Measurements from ENCODE around the gene CLMN.

Gene CLMN

GRCh38 chr14:95345032-95345431 is 25.3 kb upstream of the CLMN start:
- Histone ChIP-seq H3K4me3 (no peak overlapping the region), H3K27ac (no peak overlapping the region)

GRCh38 chr14:95344536-95344935 is 24.8 kb upstream of the CLMN start:
- Histone ChIP-seq H3K27ac (no peak overlapping the region), H3K4me3 (no peak overlapping the region)

- Histone ChIP-seq H3K4me3 (no peak overlapping the region), H3K27ac (no peak overlapping the region)
Observed at GRCh38 chr14:95341564-95341963, 21.9 kb upstream of the CLMN start.

GRCh38 chr14:95341115-95341514 is 21.4 kb upstream of the CLMN start:
- H3K4me3 ChIP-seq, result no peak overlapping the region
- no peak overlapping the region for H3K27ac ChIP-seq

GRCh38 chr14:95340201-95340697 is 20.5 kb upstream of the CLMN start:
- no peak overlapping the region for H3K4me3 ChIP-seq
- no peak overlapping the region for H3K27ac ChIP-seq

- no peak overlapping the region for H3K4me3 ChIP-seq
- no peak overlapping the region for H3K27ac ChIP-seq
Observed at GRCh38 chr14:95339301-95339865, 19.7 kb upstream of the CLMN start.

GRCh38 chr14:95338436-95338835 is 18.7 kb upstream of the CLMN start:
- H3K4me3 ChIP-seq, result no peak overlapping the region
- no peak overlapping the region for H3K27ac ChIP-seq

- Histone ChIP-seq H3K27ac (no peak overlapping the region), H3K4me3 (no peak overlapping the region)
Observed at GRCh38 chr14:95337041-95337595, 17.4 kb upstream of the CLMN start.

- H3K27ac ChIP-seq, result no peak overlapping the region
- no peak overlapping the region for H3K4me3 ChIP-seq
Observed at GRCh38 chr14:95336192-95336760, 16.6 kb upstream of the CLMN start.

GRCh38 chr14:95335071-95335470 is 15.4 kb upstream of the CLMN start:
- H3K27ac ChIP-seq, result no peak overlapping the region
- no peak overlapping the region for H3K4me3 ChIP-seq

- Histone ChIP-seq H3K27ac (no peak overlapping the region), H3K4me3 (no peak overlapping the region)
Observed at GRCh38 chr14:95334044-95334443, 14.3 kb upstream of the CLMN start.

GRCh38 chr14:95332641-95333040 is 12.9 kb upstream of the CLMN start:
- no peak overlapping the region for H3K27ac ChIP-seq
- no peak overlapping the region for H3K4me3 ChIP-seq

- H3K27ac ChIP-seq, result no peak overlapping the region
- H3K4me3 ChIP-seq, result no peak overlapping the region
Observed at GRCh38 chr14:95331708-95332408, 12.2 kb upstream of the CLMN start.

- no peak overlapping the region for H3K27ac ChIP-seq
- no peak overlapping the region for H3K4me3 ChIP-seq
Observed at GRCh38 chr14:95330591-95331370, 11.1 kb upstream of the CLMN start.

- no peak overlapping the region for H3K4me3 ChIP-seq
- no peak overlapping the region for H3K27ac ChIP-seq
Observed at GRCh38 chr14:95329941-95330340, 10.2 kb upstream of the CLMN start.

GRCh38 chr14:95328729-95329503 is 9.2 kb upstream of the CLMN start:
- H3K27ac ChIP-seq, result no peak overlapping the region
- no peak overlapping the region for H3K4me3 ChIP-seq

GRCh38 chr14:95327558-95328374 is 8.1 kb upstream of the CLMN start:
- Histone ChIP-seq H3K27ac (no peak overlapping the region), H3K4me3 (no peak overlapping the region)

GRCh38 chr14:95326987-95327386 is 7.3 kb upstream of the CLMN start:
- no peak overlapping the region for H3K27ac ChIP-seq
- H3K4me3 ChIP-seq, result no peak overlapping the region

GRCh38 chr14:95323917-95324316 is 4.2 kb upstream of the CLMN start:
- Histone ChIP-seq H3K4me3 (no peak overlapping the region), H3K27ac (no peak overlapping the region)
